ENCODE data around the gene SASS6.

DNA sequence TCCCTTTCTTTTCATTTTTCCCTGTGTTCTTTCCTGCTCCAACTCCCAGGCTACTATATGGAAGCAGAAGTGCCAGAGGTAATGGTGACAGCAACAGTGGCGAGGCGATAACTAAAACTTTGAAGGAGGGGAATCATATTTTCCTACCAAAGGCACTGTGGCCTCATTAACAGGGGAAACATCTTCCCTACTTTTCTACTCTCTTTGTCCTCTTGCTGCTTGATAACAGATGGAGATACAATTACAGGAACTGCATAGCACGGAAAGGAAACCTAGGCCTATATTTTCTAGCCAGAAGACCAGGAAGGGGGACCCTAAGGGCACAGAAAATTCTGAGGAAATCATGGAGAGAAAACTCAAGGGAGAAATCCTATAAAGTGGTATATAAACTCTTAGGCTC lies 42.3 kb downstream of the SASS6 start:
- no peak for TF ChIP-seq NRF1 (conservative IDR thresholded peaks at IDR 0.05; ENCODE audit: low read depth, low read length)
- TF ChIP-seq ASH2L (IDR thresholded peaks at IDR 0.05; ENCODE audit: borderline replicate concordance, low read depth): no peak
- no peak for TF ChIP-seq YY1 (IDR thresholded peaks at IDR 0.05; ENCODE audit: low read depth, low read length)
- no peak for TF ChIP-seq FOXM1 (IDR thresholded peaks at IDR 0.05; ENCODE audit: low read depth, low read length)
- no peak for TF ChIP-seq CTCF (IDR thresholded peaks at IDR 0.05 in 2 of 3, conservative IDR thresholded peaks at IDR 0.05 in 1 of 3; ENCODE audit: control insufficient read depth in 2 of 3, extremely low read depth in 1 of 3, insufficient read depth in 1 of 3, low read depth in 3 of 3, low read length in 3 of 3)
- TF ChIP-seq POLR2A (IDR thresholded peaks at IDR 0.05; ENCODE audit: low read depth, low read length): no peak

Data from GM12878 (cell line).